Colonic mucosa (tissue), 4 donors: Measurements from ENCODE around the gene BMPER. TPM values are rescaled to one million over a fixed set of nuclear protein-coding genes. Genes with fewer than 3 reads are reported as not detected.

Experiments
- DNase-seq: peaks from one replicate; pipeline ENCODE4 v3.0.0-alpha.2; 2020
- H3K27ac ChIP-seq: fragments of 200-600 bp; one replicate; pipeline ENCODE4 v1.8.0; 2021
- H3K27me3 ChIP-seq: fragments of 200-600 bp; one replicate; pipeline ENCODE4 v1.8.0; 2021
- H3K36me3 ChIP-seq: fragments of 200-600 bp; one replicate; pipeline ENCODE4 v1.8.0; 2021
- H3K4me1 ChIP-seq: fragments of 200-600 bp; one replicate; pipeline ENCODE4 v1.8.0; 2021; ENCODE audit warnings: mild to moderate bottlenecking
- H3K4me3 ChIP-seq: fragments of 200-600 bp; one replicate; pipeline ENCODE4 v1.8.0; 2021
- H3K9ac ChIP-seq, 2 donors: one replicate each; pipeline ENCODE4 v1.7.0; 2013; ENCODE audit warnings: control low read depth in 2 of 2, low read depth in 2 of 2, low read length in 2 of 2
- H3K9me3 ChIP-seq: fragments of 200-600 bp; one replicate; pipeline ENCODE4 v1.8.0; 2021
- intact Hi-C: fragments of 100-400 bp; cut with DNase I; formaldehyde crosslinking; loops from one replicate; pipeline ENCODE4 v1.14.1; 2022
- total RNA-seq, 2 donors: library from RNA; stranded (reverse); fragmentation: NEBNext Ultra II Directional in 1 of 2; extraction: Animal tissue kit (Norgen Biotek cat#: 25700) in 1 of 2; gene quantifications; one replicate each; pipeline ENCODE4 v1.2.1, GENCODE V29; 2021
- TF ChIP-seq, protein P1 (sequence below): fragments of 200-600 bp; IDR thresholded peaks from one replicate; pipeline ENCODE4 v1.8.0; 2022; ENCODE audit warnings: antibody characterized with exemption, mild to moderate bottlenecking
- donor health status: healthy.
- donor health status: DM: no; HTN: no; CAD: no.
- donor health status: DM: no; HTN: no; CAD: no.

BMPER gene
- total RNA-seq, 2 donors from 2014 or later, result 0.85 to 1.3 TPM

GRCh38 chr7:33917661-33918060 is 12.3 kb downstream of the BMPER start:
- DNase-seq, result no peak
- TF ChIP-seq, protein P1, sequence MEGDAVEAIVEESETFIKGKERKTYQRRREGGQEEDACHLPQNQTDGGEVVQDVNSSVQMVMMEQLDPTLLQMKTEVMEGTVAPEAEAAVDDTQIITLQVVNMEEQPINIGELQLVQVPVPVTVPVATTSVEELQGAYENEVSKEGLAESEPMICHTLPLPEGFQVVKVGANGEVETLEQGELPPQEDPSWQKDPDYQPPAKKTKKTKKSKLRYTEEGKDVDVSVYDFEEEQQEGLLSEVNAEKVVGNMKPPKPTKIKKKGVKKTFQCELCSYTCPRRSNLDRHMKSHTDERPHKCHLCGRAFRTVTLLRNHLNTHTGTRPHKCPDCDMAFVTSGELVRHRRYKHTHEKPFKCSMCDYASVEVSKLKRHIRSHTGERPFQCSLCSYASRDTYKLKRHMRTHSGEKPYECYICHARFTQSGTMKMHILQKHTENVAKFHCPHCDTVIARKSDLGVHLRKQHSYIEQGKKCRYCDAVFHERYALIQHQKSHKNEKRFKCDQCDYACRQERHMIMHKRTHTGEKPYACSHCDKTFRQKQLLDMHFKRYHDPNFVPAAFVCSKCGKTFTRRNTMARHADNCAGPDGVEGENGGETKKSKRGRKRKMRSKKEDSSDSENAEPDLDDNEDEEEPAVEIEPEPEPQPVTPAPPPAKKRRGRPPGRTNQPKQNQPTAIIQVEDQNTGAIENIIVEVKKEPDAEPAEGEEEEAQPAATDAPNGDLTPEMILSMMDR, result no peak
- no peaks in the 10 kb centered on the region for H3K27me3 ChIP-seq
- H3K4me3 ChIP-seq, result no peak overlapping the region
- H3K9ac ChIP-seq, result no peak overlapping the region
- H3K4me1 ChIP-seq, result no peaks in the 10 kb centered on the region
- intact Hi-C loops, result no loop called here
- no peaks in the 10 kb centered on the region for H3K36me3 ChIP-seq
- no peak overlapping the region for H3K27ac ChIP-seq
- H3K9me3 ChIP-seq, result no peaks in the 10 kb centered on the region

DNA sequence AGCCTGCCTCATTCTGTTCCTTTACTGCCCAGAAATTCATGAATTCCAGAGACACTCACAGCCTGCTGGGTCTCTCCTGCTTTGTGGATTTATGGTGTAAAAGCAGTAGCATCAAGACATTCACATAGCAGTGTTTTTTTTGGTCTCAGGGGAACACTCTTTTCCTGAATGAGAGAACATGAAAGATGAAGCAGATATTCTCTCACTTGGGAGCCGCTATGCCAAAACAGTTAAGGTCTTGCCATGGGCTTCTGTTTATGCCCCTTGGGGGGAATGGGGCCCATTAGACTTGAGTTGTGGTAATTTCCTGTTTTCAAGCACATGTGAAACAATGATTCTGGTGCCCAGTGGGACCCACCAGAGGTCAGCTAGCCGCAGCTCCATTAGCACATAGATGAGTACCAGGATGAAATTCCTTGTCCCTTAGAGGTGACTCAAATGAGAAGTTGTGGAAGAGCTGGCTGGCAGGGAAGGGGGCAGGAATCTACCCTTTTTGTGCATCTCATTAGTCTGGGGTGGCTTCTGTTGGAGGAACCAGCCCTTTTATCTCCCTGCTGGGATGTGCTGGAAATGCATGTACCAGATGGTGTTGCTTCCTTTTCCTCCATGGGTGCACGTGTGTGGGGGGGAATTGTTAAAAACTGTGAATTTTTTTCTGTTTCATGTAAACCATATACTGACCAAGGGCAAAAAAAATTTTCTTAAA is 13.3 kb downstream of the BMPER start:
- H3K4me3 ChIP-seq, result no peak overlapping the region
- TF ChIP-seq, protein P1, result no peak
- no peak overlapping the region for H3K27ac ChIP-seq
- H3K27me3 ChIP-seq, result no peaks in the 10 kb centered on the region
- H3K36me3 ChIP-seq, result no peaks in the 10 kb centered on the region
- no peak overlapping the region for H3K9ac ChIP-seq
- no peaks in the 10 kb centered on the region for H3K9me3 ChIP-seq
- H3K4me1 ChIP-seq, result no peaks in the 10 kb centered on the region
- intact Hi-C loops, result no loop called here
- DNase-seq, result no peak

DNA sequence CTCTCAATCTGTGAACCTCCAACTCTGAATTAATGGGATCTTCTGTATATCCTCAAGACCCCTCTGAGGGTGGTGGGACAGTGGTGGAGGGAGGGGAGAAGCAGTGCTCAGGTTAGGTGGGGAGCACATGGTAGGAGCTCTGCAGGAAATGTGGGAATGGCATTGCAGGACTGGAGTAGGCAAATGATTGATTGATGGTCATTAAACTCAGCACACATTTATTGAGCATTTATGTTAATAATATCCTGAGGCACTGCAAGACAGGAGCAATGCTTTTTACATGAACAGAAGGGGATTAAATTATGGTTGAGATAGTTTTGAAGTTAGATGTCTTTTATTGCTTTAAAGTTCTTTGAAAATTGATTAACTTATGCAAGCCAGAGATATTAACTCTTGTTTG is 14.1 kb downstream of the BMPER start:
- no peak for DNase-seq
- TF ChIP-seq, protein P1, result no peak
- intact Hi-C loops, result no loop called here
- Histone ChIP-seq H3K27me3 (no peaks in the 10 kb centered on the region), H3K4me3 (no peak overlapping the region), H3K4me1 (no peaks in the 10 kb centered on the region), H3K9me3 (no peaks in the 10 kb centered on the region), H3K27ac (no peak overlapping the region), H3K36me3 (no peaks in the 10 kb centered on the region), H3K9ac (no peak overlapping the region)

- intact Hi-C loops, result no loop called here
- Histone ChIP-seq H3K9me3 (no peaks in the 10 kb centered on the region), H3K27ac (peak overlapping the region; percentile 26), H3K27me3 (no peaks in the 10 kb centered on the region), H3K36me3 (no peaks in the 10 kb centered on the region), H3K4me3 (no peak overlapping the region), H3K4me1 (no peaks in the 10 kb centered on the region), H3K9ac (no peak overlapping the region)
- TF ChIP-seq, protein P1, result no peak
- peak; percentile 35 for DNase-seq
Measured at GRCh38 chr7:33921216-33921938, 16.0 kb downstream of the BMPER start.

GRCh38 chr7:33922820-33923219 is 17.5 kb downstream of the BMPER start:
- Histone ChIP-seq H3K9me3 (no peaks in the 10 kb centered on the region), H3K27ac (no peak overlapping the region), H3K4me1 (no peaks in the 10 kb centered on the region), H3K27me3 (no peaks in the 10 kb centered on the region), H3K4me3 (no peak overlapping the region), H3K36me3 (no peaks in the 10 kb centered on the region), H3K9ac (no peak overlapping the region)
- TF ChIP-seq, protein P1, result no peak
- intact Hi-C loops, result no loop called here
- DNase-seq, result no peak
